OCI-LY3 (cell line): ENCODE measurements around the gene ANKRD18B.
"Not testable (repeated sequence)": the region's sequence is repeated elsewhere in the genome, so short reads cannot be mapped to it uniquely, and the experiment has no call there.

Experiments used
- H2AFZ ChIP-seq: fragments of 200-600, 300-600 bp; shearing (Covaris generic); 2 replicates; pipeline ENCODE4 v1.6.0; 2014; ENCODE audit warnings: antibody characterized with exemption, low read depth, low read length
- H3K27ac ChIP-seq: fragments of 200-600, 300-600 bp; sonication (generic); 2 replicates; pipeline ENCODE4 v1.5.1; 2014; ENCODE audit warnings: mild to moderate bottlenecking, low read length, moderate library complexity, mixed read lengths
- H3K27me3 ChIP-seq: fragments of 200-600, 300-600 bp; sonication (generic); 2 replicates; pipeline ENCODE4 v1.6.1; 2014; ENCODE audit warnings: low read depth, low read length, mixed read lengths
- H3K36me3 ChIP-seq: fragments of 200-600, 300-600 bp; sonication (generic); replicated peaks from 2 replicates; pipeline ENCODE3; 2014; ENCODE audit warnings: low read depth, low read length, mixed read lengths
- H3K4me1 ChIP-seq: fragments of 300-600, 200-600 bp; sonication (generic); 2 replicates; pipeline ENCODE4 v1.6.1; 2014; ENCODE audit warnings: low read length, mixed read lengths
- H3K4me2 ChIP-seq: fragments of 200-600, 300-600 bp; sonication (generic); 2 replicates; pipeline ENCODE4 v1.6.1; 2014; ENCODE audit warnings: low read length, mixed read lengths
- H3K4me3 ChIP-seq: fragments of 300-600, 200-600 bp; sonication (generic); 2 replicates; pipeline ENCODE4 v1.5.1; 2014; ENCODE audit warnings: antibody characterized with exemption, mild to moderate bottlenecking, low read length, moderate library complexity
- H3K79me2 ChIP-seq: fragments of 300-600, 200-600 bp; shearing (Covaris generic); 2 replicates; pipeline ENCODE4 v1.6.1; 2014; ENCODE audit warnings: mild to moderate bottlenecking, low read length, mixed read lengths
- H3K9ac ChIP-seq: fragments of 300-600, 200-600 bp; shearing (Covaris generic); 2 replicates; pipeline ENCODE4 v1.6.0; 2014; ENCODE audit warnings: mild to moderate bottlenecking, low read length, moderate library complexity
- H3K9me3 ChIP-seq: fragments of 200-600, 300-600 bp; shearing (Covaris generic); 2 replicates; pipeline ENCODE4 v1.6.1; 2014; ENCODE audit warnings: low read length, mixed read lengths; ENCODE audit not compliant: insufficient read depth
- H4K20me1 ChIP-seq: fragments of 200-600, 300-600 bp; sonication (generic); 2 replicates; pipeline ENCODE4 v1.6.1; 2016; ENCODE audit warnings: low read length, mixed read lengths; ENCODE audit not compliant: insufficient read depth
- EZH2phosphoT487 ChIP-seq: fragments of 200-600 bp; shearing (Covaris generic); IDR thresholded peaks from 2 replicates; pipeline ENCODE4 v1.6.1; 2018; ENCODE audit warnings: antibody characterized with exemption, mixed run types, low read depth
- TF ChIP-seq, protein P1 (sequence below): fragments of 200-600, 300-600 bp; sonication (generic); IDR thresholded peaks from 2 replicates; pipeline ENCODE4 v1.5.1; 2014; ENCODE audit warnings: antibody characterized with exemption, low read length, low read depth

ANKRD18B gene

DNA sequence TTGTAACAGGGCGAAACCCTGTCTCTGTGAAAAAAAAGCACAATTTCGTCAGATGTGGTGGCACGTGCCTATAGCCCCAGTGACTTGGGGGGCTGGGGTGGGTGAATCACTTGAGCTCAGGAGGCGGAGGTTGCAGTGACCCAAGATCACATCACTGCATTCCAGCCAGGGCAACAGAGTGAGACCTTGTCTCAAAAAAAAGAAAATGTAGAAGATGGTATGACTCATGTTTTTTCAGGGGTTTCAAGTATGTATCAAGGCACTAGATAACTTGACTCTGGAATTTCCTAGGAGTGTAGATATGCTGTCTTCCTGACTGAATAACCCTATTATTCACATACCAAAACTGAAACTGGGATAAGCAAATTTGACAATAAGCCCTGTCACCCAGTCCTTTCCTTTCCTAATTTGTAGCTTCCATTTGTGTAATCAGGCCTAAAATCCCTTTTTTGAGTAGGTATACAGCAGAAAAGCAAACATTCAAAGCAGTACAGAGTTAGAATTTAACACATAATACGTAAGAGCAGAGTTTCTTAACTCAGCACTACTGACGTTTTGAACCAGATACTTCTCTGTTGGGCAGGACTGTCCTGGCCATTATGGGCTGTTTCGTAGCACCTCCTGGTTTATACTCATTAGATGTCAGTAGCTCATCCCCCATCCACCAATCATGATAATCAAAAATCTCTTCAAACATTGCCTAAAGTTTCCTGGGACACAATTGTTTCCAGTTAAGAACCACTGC, 17.3 kb upstream of the ANKRD18B start:
- TF ChIP-seq EZH2phosphoT487, result no peak
- TF ChIP-seq, protein P1, sequence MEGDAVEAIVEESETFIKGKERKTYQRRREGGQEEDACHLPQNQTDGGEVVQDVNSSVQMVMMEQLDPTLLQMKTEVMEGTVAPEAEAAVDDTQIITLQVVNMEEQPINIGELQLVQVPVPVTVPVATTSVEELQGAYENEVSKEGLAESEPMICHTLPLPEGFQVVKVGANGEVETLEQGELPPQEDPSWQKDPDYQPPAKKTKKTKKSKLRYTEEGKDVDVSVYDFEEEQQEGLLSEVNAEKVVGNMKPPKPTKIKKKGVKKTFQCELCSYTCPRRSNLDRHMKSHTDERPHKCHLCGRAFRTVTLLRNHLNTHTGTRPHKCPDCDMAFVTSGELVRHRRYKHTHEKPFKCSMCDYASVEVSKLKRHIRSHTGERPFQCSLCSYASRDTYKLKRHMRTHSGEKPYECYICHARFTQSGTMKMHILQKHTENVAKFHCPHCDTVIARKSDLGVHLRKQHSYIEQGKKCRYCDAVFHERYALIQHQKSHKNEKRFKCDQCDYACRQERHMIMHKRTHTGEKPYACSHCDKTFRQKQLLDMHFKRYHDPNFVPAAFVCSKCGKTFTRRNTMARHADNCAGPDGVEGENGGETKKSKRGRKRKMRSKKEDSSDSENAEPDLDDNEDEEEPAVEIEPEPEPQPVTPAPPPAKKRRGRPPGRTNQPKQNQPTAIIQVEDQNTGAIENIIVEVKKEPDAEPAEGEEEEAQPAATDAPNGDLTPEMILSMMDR, result no peak
- Histone ChIP-seq H3K9me3 (no peaks in the 10 kb centered on the region), H3K9ac (no peak overlapping the region), H3K36me3 (no peaks in the 10 kb centered on the region), H2AFZ (no peak overlapping the region), H3K4me1 (peaks cover 8% of the 10 kb centered on the region; the same call in 1 of the 2 replicates), H3K4me3 (no peak overlapping the region), H3K79me2 (no peaks in the 10 kb centered on the region), H3K27me3 (no peaks in the 10 kb centered on the region), H3K4me2 (no peak overlapping the region), H3K27ac (no peak overlapping the region), H4K20me1 (no peaks in the 10 kb centered on the region)

GRCh38 chr9:33510262-33511183, 13.5 kb upstream of the ANKRD18B start:
- peak overlapping the region; percentile 63 for H3K4me2 ChIP-seq

GRCh38 chr9:33511184-33511517, 12.9 kb upstream of the ANKRD18B start:
- H3K27ac ChIP-seq, result not testable (repeated sequence)
- Histone ChIP-seq H2AFZ (peak overlapping the region; percentile 98), H3K4me2 (peak overlapping the region; percentile 63)

More at GRCh38 chr9:33510262-33511183, 13.5 kb upstream of the ANKRD18B start:
- H3K36me3 ChIP-seq, result no peaks in the 10 kb centered on the region
- no peaks in the 10 kb centered on the region for H3K27me3 ChIP-seq
- no peaks in the 10 kb centered on the region for H4K20me1 ChIP-seq
- H3K27ac ChIP-seq, result 0 out of 2 replicates have a peak overlapping the region, but pooled peaks have one; percentile 12
- H2AFZ ChIP-seq, result peak overlapping the region; percentile 98
- TF ChIP-seq EZH2phosphoT487, result no peak
- TF ChIP-seq, protein P1, result no peak
- peaks cover 8% of the 10 kb centered on the region; the same call in 1 of the 2 replicates for H3K4me1 ChIP-seq
- no peaks in the 10 kb centered on the region for H3K9me3 ChIP-seq
- H3K9ac ChIP-seq, result peak overlapping the region; percentile 70
- H3K4me3 ChIP-seq, result peak overlapping the region; percentile 85
- H3K79me2 ChIP-seq, result no peaks in the 10 kb centered on the region

GRCh38 chr9:33512535-33512934, 11.5 kb upstream of the ANKRD18B start:
- H4K20me1 ChIP-seq, H3K27ac ChIP-seq, H3K27me3 ChIP-seq, H3K4me1 ChIP-seq, H3K4me3 ChIP-seq, H3K9me3 ChIP-seq, H3K36me3 ChIP-seq, H2AFZ ChIP-seq, H3K4me2 ChIP-seq, H3K9ac ChIP-seq, H3K79me2 ChIP-seq: not testable (repeated sequence)

More at GRCh38 chr9:33511184-33511517, 12.9 kb upstream of the ANKRD18B start:
- H3K4me1 ChIP-seq, H3K36me3 ChIP-seq, H3K9me3 ChIP-seq, H3K27me3 ChIP-seq, H3K79me2 ChIP-seq, H4K20me1 ChIP-seq: not testable (repeated sequence)
- Histone ChIP-seq H3K4me3 (peak overlapping the region; percentile 85), H3K9ac (peak overlapping the region; percentile 70)

DNA sequence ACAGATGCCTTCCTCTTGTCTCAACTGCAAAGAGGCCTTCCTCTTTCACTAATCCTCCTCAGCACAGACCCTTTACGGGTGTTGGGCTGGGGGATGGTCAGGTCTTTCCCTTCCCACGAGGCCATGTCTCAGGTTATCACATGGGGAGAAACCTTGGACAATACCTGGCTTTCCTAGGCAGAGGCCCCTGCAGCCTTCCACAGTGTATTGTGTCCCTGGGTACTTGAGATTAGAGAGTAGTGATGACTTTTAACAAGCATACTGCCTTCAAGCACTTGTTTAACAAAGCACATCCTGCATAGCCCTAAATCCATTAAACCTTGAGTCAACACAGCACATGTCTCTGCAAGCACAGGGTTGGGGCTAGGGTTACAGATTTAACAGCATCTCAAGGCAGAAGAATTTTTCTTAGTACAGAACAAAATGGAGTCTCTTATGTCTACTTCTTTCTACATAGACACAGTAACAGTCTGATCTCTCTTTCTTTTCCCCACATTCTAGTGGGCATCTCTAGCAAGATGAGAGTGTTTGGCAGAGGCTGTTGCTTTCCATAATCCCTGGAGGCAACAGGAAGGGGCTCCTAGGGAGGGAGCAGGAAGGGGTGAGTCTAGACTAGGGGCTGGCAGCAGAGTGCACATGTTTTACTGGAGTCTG, 8.6 kb upstream of the ANKRD18B start:
- not testable (repeated sequence) for H3K27me3 ChIP-seq, H2AFZ ChIP-seq, H3K36me3 ChIP-seq, H4K20me1 ChIP-seq, H3K9ac ChIP-seq, H3K4me1 ChIP-seq, H3K79me2 ChIP-seq, H3K4me2 ChIP-seq, H3K4me3 ChIP-seq, H3K27ac ChIP-seq, H3K9me3 ChIP-seq

GRCh38 chr9:33516397-33516796, 7.7 kb upstream of the ANKRD18B start:
- H3K79me2 ChIP-seq, H3K4me3 ChIP-seq, H3K27ac ChIP-seq, H3K9ac ChIP-seq, H3K9me3 ChIP-seq, H3K4me1 ChIP-seq, H3K27me3 ChIP-seq, H3K4me2 ChIP-seq, H3K36me3 ChIP-seq, H2AFZ ChIP-seq, H4K20me1 ChIP-seq: not testable (repeated sequence)
